Measurements from ENCODE around the gene REL.
"Not testable (repeated sequence)": the region's sequence is repeated elsewhere in the genome, so short reads cannot be mapped to it uniquely, and the experiment has no call there.

The REL gene

DNA sequence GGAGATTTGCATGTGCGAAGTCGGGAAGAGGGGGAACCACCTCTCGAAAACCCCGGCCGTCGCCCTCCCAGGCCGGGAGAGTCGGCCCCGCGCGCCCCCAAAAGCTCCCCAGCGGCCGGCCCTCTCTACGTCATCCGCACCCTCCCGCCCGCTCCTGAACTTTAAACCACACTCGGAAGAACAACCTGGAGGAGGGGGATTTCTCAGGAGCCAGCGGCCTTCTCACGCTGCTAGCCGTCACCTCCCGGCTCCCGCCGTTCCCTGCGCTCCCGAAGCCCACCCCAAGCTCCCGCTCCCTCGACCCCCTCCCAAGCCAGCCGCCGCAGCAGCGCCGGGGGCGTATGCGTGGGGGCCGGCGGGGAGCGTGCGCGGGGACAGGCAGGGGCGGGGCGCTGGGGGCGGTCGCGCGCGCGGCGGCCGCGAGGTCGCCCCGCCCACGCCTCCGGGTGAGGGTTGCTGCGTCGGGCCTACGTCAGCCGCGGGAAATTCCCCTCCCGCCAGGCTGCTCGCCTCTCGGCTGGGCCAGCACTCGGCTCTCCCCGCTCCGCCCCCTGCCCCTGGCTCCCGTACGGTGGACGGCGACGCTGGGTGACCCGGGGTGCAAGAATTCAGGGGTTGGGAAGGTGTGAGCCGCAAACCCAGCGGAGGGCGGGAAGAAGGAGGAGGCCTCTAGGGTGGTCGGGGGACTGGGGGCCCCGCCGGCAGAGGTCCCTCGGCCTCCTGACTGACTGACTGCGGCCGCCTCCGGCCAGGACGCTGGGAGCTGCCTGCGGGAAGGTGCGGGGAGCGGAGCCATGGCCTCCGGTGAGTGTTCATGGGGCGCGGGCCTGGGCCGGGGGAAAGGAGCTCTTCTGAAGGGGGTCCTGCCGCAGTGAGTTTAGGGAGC lies at the start of gene REL:
REL (plus strand) TSS at position 528 of the 886 bp plus-strand sequence; CDS start at position 795, 267 bp downstream.
- peak; percentile 83 for DNase-seq (ENCODE audit: low read depth)

DNA sequence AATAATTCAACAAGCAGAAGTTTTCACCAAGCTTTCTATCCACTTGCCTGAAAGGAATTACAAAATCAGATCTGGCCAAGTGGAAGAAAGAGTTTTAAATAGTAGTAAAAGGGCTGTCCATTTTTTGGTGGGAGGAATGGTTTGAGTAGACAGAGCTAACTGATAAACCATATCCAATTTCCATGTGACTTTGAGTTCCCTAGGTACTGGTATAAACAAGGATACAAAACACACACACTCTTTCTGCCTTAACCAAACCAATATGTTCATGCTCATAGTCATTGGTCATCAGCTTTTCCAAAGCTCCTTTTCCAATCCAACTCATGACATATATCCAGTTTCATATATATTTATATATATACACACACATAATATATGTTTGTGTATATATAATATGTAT lies 49.5 kb upstream of the REL start:
- DNase-seq (ENCODE audit: low read depth), result no peak

DNA sequence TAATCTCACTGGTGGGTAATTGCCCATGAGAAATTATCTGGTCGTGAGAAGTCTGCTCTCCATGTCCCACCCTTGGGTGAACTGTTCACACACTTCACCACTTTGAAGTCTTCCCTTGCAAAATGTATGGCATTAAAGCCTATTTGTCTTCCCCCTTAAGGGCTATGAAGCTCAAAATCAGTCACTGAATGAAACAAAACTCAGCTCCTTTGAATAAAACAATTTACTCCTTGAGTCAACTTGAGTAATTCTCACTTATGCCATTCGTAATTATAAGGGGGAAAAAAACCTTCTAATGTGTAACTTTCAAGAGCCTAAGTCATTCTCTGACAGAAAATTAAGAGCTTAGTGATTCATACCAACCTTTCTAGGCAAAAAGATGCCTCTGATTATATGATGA lies 48.8 kb upstream of the REL start:
- no peak for DNase-seq (ENCODE audit: low read depth)

DNA sequence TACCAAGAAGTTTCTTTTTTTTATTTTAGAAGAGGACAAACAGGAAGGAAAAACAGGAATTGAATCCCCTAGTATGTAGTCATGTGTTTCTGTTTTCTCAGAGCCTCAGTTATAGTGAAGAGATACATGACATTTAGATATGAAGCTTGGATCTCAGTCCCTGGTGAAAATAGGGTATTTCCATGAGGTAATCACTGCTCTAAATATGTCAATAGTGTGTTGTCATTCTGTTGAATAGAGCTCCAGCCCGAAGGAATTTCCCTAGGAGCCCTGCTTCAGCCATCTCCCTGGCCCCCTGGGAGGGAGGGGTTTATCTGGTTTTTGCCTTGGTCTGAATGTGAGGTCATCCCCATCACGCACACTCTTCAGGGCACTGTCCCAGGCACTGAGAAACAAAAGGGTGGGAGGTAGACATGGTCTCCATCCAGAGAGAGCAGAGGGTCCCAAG lies 47.1 kb upstream of the REL start:
- DNase-seq (ENCODE audit: low read depth), result no peak

DNA sequence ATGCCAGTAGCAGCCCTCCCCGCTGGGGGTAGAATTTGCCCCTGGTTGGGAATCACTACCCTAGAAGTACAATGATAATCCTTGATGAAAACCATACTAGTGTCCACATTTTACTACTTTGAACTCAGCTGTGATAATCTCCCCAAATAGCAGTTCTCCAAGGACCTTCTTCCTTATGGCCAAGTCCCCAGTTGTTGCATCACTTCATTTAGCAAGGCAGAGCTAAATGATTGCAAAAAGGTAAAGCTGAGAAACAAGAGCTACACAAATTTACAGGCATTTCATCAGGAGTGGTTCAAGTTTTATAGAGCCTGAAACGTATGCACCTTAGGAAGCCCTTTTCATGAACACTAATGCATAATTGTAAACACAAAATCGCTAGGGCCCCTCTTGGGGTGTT lies 44.9 kb upstream of the REL start:
- DNase-seq (ENCODE audit: low read depth), result no peak

DNA sequence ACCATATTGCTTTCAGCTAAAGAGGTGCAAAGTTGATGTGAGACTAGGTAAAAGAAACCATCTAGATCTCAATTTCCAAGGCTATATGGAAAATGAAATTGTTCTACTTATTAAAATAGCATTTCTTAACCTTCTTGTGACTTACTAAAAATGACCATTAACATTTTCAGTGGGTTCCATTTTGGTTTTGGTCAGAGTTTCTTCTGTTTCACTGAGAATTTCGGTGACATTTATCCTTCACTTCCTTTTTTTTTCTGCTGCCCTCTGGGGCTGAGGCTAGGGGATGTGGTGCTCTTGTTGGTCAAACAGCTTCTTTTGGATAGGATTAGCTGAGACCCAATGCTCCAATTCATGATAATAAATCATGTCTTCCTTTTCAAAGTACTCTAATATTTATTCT lies 44.3 kb upstream of the REL start:
- DNase-seq (ENCODE audit: low read depth), result no peak

DNA sequence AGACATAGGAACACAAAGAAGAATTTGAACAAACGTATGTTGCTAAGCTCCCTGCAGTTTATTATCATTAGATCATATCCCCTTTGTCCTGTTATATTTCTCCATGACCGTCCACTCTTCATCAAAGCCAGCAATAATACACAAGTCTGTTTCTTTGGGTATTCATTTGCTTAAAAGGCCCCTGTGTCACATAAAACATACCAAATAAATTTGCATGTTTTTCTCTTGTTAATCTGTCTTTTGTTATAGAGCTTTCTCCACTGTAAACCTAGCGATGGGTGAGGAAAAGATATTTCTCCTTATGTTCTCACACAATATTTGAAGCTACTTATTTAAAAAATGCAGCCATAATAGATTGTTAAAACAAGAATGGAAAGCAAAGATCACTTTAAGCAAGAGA lies 42.9 kb upstream of the REL start:
- no peak for DNase-seq (ENCODE audit: low read depth)

DNA sequence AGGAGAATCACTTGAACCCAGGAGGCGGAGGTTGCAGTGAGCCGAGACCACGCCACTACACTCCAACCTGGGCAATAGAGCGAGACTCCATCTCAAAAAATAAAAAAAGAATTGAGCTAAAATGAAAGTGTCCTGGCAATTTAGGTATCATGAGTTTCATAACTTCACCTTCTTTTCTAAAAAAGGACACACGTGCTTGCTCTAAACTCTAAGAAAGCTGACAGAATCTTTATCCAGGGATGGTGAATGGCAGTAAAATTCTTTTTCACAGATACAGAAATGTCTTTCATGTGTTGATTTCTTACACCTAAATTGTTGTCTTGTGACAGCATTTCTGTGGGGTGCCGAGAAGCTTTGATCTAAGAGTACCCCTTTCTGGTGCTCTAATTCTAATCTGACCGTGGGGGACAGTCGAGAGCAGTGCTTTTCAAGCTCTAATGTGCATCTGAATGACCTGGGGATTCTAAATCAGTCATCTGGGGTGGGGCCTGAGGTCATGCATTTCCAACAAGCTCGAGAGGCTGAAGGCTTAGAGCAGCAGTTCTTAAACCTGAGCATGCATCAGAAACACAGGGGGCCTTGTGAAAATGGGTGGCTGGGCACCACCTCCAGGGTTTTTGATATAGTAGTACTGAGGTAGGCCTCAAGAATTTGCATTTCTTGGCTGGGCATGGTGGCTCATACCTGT lies 42.1 kb upstream of the REL start:
- DNase-seq (ENCODE audit: low read depth), result no peak

DNA sequence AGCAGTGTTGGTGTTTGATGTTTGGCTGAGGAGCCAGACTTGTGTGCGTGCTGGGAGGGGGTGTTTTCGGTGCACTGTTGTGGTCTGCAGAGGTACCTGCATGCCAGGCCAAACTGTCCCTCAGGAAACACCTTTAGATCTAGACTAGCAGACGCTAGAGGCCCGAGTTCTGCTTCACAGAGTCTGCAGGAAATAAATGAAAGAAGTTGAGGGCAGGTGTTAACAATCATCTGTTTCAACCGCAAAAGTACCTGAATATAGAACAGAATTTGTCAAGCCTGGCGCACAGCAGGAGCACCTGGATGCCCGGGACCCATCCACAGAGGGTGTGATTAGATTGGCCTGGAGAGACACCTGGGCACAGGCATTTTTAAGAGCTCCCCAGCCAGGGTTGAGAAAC lies 40.5 kb upstream of the REL start:
- no peak for DNase-seq (ENCODE audit: low read depth)

DNA sequence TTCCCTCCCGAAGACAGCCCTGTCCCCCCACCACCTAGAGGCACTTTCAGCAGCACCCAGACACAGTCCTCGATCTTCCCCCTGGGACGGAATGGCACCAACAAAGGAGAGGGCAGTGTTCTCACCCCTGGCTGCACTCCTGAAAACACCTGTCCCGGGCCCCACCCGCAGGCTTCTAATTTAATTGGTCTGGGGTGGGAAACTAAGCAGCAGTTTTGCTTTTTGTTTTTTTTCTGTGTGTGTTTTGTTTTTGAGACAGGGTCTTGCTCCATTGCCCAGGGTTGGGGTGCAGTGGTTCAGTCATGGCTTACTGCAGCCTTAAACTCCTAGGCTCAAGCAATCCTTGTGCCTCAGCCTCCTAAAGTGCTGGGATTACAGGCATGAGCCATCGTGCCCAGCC lies 38.4 kb upstream of the REL start:
- DNase-seq (ENCODE audit: low read depth), result no peak

DNA sequence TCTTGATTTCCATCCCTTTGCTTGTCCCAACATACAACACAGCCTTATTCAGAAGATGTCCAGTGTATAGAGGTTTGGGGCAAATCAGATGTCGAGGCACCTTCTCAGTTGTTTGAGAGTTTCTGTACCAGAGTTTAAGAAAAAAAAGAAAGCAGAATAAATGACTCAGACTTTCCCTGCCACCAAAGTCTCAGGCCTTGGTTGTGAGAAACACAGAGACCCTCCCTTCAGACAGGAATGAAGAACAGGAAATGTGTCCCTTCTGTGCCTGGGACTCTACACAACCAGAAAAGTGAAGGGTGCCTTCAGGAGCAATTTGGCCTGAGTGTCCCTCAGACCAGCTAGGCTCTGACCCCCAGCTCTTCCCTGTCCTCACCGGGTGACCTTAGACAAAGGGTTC lies 37.3 kb upstream of the REL start:
- no peak for DNase-seq (ENCODE audit: low read depth)

DNA sequence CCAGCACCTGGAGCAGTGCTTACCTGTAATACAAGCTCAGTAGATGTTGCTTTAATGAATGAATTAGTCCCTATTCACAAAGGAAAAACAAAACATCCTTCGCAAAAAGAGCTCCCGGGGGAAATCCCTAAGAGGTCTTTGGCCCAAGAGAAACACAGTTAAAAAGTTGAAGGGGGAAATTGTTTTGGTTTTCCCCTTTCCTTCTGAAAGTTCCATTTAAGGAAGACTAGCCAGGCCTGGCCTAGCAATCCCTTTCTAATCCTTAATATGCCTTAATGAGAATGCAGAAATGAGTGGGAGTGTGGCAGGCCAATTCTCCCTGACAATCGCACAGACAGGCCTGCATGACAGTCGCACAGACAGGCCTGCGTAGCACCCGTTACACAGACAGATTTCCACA lies 33.5 kb upstream of the REL start:
- DNase-seq (ENCODE audit: low read depth), result no peak

DNA sequence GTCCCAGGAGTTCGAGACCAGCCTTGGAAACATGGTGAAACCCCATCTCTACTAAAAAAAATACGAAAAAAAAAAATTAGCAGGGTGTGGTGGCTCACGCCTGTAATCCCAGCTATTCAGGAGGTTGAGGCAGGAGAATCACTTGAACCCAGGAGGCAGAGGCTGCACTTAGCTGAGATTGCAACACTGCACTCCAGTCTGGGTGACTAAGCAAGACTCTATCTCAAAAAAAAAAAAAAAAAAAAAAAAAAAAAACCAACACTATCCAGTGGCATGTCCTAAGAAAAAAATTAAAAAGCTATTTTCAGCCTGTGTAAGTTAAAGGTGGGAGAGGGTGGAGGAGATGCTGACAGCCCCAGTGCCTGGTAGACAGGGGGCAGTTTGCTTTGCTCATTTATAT lies 32.2 kb upstream of the REL start:
- no peak for DNase-seq (ENCODE audit: low read depth)

DNA sequence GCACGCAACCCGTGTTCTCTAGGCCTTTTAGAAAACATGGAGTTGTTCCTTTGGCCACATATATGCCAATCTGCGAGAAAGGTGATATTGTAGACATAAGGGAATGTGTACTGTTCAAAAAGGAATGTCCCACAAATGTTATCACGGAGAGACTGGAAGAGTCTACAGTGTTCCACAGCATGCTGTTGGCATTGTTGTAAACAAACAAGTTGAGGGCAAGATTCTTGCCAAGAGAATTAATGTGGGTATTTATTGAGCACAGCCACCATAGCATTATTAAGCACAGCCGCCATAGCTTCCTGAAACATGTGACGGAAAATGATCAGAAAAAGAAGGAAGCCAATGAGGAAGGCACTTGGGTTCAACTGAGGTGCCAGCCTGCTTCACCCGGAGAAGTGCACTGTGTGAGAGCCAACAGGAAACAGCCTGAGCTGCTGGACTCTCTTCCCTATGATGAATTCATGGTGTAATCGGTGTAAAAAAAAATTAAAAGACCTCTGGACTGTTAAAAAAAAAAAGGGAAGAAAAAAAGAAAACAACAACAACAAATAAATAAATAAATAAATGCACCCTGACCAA lies 29.0 kb upstream of the REL start:
- DNase-seq (ENCODE audit: low read depth), result no peak

DNA sequence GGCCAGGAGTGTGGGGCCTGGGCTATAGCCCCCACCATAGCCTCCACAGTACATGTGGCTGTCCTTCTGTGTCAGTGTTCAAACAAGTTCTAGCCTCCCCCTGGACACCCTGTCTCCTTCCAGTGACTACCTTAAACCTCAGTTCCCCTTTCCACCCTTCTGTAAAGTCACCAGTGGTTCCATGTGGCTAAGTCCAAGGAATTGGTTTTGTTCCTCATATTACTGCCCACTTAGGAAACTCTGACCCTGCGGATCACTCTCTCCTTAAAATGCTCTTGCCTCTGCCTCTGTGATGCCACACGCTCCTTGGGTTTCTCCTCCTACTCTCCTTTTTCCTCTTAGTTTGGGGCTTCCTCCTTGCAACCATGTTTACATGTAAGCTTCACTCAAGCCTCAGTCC lies 27.8 kb upstream of the REL start:
- DNase-seq (ENCODE audit: low read depth), result no peak

DNA sequence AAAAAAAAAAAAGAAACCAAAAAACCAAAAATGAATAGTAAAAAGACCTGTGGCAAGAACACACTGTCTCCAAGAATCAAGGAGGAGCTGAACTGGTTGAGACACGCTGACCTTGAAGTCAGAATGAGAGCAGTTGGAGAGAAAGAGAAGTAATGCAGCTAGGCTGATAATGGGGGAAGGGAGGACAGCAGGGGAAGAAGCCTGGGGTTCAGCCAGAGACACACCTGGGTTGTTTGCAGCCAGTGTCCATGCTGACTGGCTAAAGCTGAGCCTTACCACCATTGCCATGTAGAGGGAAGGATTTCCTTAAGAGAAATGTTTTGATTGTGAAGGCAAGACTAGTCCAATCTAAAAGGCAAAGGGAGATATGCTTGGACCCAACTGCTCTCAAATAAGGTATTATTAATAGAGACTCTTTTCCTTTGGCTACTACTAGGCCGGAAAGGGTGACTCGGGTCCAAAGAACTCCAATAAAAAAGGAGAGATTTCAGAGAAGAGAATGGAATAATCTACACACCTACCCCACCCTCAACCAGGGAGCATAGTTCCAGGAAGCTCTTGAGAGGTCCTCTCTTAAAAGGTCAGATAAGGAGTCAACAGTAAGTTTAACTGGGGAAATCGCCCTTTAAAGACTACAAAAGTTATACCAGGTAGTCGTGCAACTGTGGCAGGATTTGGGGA lies 25.2 kb upstream of the REL start:
- DNase-seq (ENCODE audit: low read depth), result no peak

DNA sequence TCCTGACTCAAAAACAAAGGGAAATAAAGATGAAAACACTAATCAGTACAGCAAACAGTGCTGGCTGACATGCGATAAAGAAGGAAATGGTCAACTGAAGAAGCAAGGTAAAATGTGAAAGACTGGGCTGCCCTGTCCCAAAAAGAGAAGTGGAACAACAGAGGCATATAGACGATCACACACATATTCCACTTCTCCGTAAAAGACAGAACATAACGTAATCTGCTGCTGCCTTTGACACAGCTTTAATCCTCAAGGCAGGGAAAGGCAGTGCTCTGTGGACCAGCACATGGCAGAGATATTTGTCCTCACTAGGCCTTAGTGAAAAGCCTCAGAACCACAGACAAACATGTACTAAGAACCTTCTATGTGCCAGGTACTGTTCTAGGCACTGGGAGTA lies 24.3 kb upstream of the REL start:
- DNase-seq (ENCODE audit: low read depth), result no peak

DNA sequence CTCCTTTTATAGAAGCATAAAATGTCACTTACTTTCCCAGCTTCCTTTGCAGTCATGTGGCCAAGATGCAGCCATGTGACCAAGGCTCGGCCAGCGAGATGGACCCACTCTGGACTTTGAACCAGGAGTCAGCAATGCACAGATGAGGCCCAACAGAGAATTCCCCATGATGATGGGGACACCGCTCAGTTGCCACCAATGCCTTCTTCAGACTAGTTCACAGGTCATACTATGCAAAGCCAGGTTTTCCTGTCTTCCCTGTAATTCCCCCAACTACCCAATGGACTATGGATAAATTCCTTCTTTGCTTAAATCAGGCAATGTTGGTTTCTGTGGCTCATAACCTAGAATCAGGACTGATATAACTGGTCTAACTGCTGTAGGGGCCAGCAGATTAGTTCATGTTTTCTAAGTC lies 22.5 kb upstream of the REL start:
- DNase-seq (ENCODE audit: low read depth), result no peak

DNA sequence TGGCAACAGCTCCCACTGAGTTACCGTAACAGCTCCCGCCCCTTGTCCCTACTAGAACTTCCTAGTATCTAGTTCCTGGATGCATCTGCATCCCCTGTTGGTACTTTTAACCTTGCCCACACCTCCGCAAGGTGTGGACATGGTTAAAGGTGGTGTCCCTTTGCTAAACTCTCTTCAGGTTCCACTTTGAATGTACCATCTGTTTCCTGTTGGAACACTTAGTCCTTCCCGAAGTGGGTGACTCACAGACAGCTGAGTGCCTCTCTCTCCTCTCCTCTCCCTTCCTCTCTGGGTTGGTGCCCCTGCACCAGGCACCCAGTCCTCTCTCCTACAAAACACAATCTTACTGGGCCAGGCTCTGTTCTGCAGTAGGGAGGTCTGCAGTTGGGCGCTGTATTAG lies 19.6 kb upstream of the REL start:
- no peak for DNase-seq (ENCODE audit: low read depth)

DNA sequence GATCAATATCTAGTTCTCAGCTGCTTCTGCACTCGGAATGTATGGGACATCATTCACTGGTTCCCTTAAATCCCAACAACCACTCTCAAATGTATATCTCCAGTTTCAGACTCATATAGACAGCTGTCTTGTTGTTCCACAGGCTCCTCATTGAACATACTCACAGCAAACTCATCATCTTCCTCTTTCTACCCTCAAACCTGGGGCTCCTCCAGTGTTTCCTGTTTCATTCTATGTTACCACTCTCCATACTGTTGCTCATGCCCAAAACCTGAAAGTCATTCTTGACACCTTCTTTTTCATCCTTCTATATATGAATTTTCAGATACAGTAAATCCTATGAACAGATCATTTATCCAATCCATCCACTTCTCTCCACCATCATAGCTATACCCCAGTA lies 18.7 kb upstream of the REL start:
- DNase-seq (ENCODE audit: low read depth), result no peak

DNA sequence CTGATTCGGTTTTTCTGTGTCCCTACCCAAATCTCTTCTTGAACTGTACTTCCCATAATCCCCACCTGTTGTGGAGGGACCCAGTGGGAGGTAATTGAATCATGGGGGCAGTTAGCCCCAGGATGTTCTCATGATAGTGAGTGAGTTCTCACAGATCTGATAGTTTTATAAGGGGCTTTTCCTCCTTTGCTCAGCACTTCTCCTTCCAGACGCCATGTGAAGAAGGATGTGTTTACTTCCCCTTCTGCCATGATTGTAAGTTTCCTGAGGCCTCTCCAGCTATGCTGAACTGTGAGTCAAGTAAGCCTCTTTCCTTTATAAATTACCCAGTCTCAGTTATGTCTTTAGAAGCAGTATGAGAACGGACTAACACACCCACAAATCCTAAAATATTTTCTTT lies 16.0 kb upstream of the REL start:
- DNase-seq (ENCODE audit: low read depth), result not testable (repeated sequence)

DNA sequence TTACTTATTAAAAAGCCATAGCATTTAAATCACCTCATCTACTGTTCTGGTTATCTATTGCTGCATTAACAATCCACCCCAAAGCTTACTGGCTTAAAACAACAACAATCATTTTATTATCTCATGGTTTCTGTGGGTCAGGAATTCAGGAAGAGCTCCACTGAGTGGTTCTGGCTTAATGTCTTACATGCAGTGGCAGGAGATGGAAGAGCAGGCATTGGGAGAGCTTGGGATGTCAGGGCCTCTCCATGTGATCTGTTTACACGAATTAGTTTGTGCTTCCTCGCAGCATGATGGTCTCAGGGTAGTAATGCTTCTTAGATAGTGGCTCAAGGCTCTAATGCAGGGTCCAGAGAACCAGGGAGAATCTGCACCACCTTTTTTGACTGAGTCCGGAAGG lies 14.4 kb upstream of the REL start:
- no peak for DNase-seq (ENCODE audit: low read depth)

DNA sequence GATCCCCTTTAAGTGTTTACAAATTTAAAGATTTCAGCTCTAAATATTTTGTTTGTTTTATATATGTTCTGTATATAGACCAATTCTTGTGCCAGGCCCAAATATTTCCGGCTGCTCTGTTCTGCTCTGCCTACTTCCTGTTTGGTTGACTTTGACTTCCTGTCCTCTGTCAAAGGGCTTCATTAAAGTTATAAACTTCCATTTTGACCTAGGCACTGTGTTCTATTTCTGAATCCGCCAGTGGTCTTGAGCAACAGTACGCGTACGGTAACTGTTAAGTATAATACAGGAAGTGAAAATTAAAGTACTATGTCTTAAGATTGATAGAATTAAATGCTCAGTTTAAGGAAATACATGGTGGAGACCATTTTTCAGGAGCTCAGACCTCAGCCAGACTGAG lies 13.5 kb upstream of the REL start:
- DNase-seq (ENCODE audit: low read depth), result no peak

Measured in stimulated activated CD8-positive, alpha-beta memory T cell treated with anti-CD3 and anti-CD28 coated beads, Interleukin-15, amount 100 ng/mL, for 24 hours (primary cell).